HL-60 (cell line): ENCODE data around the gene TBX4.

Source experiments
- GABPA ChIP-seq: IDR thresholded peaks from 2 replicates; pipeline ENCODE4 v1.6.1; 2012; ENCODE audit warnings: low read depth
- POLR2AphosphoS5 ChIP-seq: IDR thresholded peaks from 2 replicates; pipeline ENCODE4 v1.6.1; 2012; ENCODE audit warnings: low read depth
- SPI1 ChIP-seq: IDR thresholded peaks from 2 replicates; pipeline ENCODE4 v1.6.1; 2012; ENCODE audit warnings: low read depth, mild to moderate bottlenecking, borderline replicate concordance
- TF ChIP-seq, protein P1 (sequence below): IDR thresholded peaks from one replicate; pipeline ENCODE4 v1.5.1; 2011; ENCODE audit warnings: low read length, control low read depth, inconsistent platforms; ENCODE audit not compliant: insufficient read depth

- TF ChIP-seq, protein P1, sequence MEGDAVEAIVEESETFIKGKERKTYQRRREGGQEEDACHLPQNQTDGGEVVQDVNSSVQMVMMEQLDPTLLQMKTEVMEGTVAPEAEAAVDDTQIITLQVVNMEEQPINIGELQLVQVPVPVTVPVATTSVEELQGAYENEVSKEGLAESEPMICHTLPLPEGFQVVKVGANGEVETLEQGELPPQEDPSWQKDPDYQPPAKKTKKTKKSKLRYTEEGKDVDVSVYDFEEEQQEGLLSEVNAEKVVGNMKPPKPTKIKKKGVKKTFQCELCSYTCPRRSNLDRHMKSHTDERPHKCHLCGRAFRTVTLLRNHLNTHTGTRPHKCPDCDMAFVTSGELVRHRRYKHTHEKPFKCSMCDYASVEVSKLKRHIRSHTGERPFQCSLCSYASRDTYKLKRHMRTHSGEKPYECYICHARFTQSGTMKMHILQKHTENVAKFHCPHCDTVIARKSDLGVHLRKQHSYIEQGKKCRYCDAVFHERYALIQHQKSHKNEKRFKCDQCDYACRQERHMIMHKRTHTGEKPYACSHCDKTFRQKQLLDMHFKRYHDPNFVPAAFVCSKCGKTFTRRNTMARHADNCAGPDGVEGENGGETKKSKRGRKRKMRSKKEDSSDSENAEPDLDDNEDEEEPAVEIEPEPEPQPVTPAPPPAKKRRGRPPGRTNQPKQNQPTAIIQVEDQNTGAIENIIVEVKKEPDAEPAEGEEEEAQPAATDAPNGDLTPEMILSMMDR: no peak
- TF ChIP-seq POLR2AphosphoS5 (no peak), GABPA (no peak), SPI1 (no peak)
These were observed 30.0 kb upstream of the TBX4 start for GRCh38 chr17:61422116-61422799.
